Adrenal gland (tissue), 12 donors: ENCODE data around the gene PSMD14. TPM values are rescaled to one million over a fixed set of nuclear protein-coding genes. Genes with fewer than 3 reads are reported as not detected.

Experiments
- DNase-seq, 7 donors: peaks; one replicate each; pipeline ENCODE4 v3.0.0-alpha.2; 2019 to 2020
- H3K27ac ChIP-seq, 5 donors: fragments of 200-600 bp; sonication (generic) in 4 of 5; 1 replicate in 3 of 5; 2 replicates in 2 of 5; pipeline versions ENCODE4 v1.5.1 to v1.8.0; 2016 to 2020; ENCODE audit warnings: mild to moderate bottlenecking in 1 of 5
- H3K27me3 ChIP-seq: fragments of 200-600 bp; 2 replicates; pipeline ENCODE4 v1.8.0; 2021
- H3K36me3 ChIP-seq, 2 donors: fragments of 200-600 bp; replicated peaks in 1 of 2; 1 replicate in 1 of 2; 2 replicates in 1 of 2; pipeline versions ENCODE4 v1.5.1 to v1.8.0; 2018 to 2022
- H3K4me1 ChIP-seq, 2 donors: fragments of 200-600 bp; replicated peaks in 1 of 2; 1 replicate in 1 of 2; 2 replicates in 1 of 2; pipeline versions ENCODE4 v1.5.1 to v1.8.0; 2018 to 2021
- H3K4me3 ChIP-seq, 4 donors: fragments of 200-600 bp; sonication (generic) in 3 of 4; one replicate each; pipeline ENCODE4 v1.5.1; 2016 to 2018
- H3K9me3 ChIP-seq, 3 donors: fragments of 200-600 bp; sonication (generic) in 1 of 3; replicated peaks in 1 of 3; 1 replicate in 2 of 3; 2 replicates in 1 of 3; pipeline versions ENCODE4 v1.5.1 to v1.8.0; 2016 to 2021
- POLR2A ChIP-seq, 2 donors: fragments of 450-650 bp; IDR thresholded peaks; one replicate each; pipeline ENCODE4 v1.6.1; 2017; ENCODE audit warnings: antibody characterized with exemption in 2 of 2, mild to moderate bottlenecking in 2 of 2, moderate library complexity in 1 of 2
- WGBS, 4 donors: extraction: QIAGEN DNeasy Blood & Tissue Kit in 2 of 4; methylation state at CpG; one replicate each; pipeline versions ENCODE4 v1.1.5 to v1.1.7; 2013 to 2017; 5-methylcytosine and 5-hydroxymethylcytosine counted together
- intact Hi-C, 2 donors: fragments of 100-400 bp; cut with DNase I; formaldehyde crosslinking; loops; one replicate each; pipeline versions ENCODE4 v1.14.1 to v1.15.0; 2022 to 2023
- polyA plus RNA-seq, 3 donors: library from polyadenylated mRNA; stranded (reverse); fragments of 200-250 nt in 2 of 3; fragments of 350-450 nt in 1 of 3; fragmentation: Illumina TruSeq in 1 of 3; extraction: RNeasy Lipid Tissue Mini Kit (QIAGEN cat#74804) in 1 of 3; gene quantifications; one replicate each; pipeline ENCODE4 v1.2.3, GENCODE V29; 2013 to 2014
- total RNA-seq, 9 donors: library from RNA; depleted of rRNA in 4 of 9; stranded (reverse); fragments of >200 nt in 4 of 9; fragments of 120-200 nt in 1 of 9; fragmentation: NEBNext Ultra II Directional in 1 of 9; extraction: Animal tissue kit (Norgen Biotek cat#: 25700) in 1 of 9; gene quantifications; one replicate each; pipeline versions ENCODE4 v1.1.0 to v1.2.4, GENCODE V29; 2013 to 2023
- TF ChIP-seq, protein P1 (sequence below), 6 experiments: fragments of 450-650 bp in 4 of 6; fragments of 200-600 bp in 2 of 6; sonication (generic) in 1 of 6; IDR thresholded peaks; 1 replicate in 5 of 6; 2 replicates in 1 of 6; pipeline versions ENCODE4 v1.5.1 to v1.8.0; 2016 to 2021; ENCODE audit warnings: antibody characterized with exemption in 6 of 6, mild to moderate bottlenecking in 2 of 6, moderate library complexity in 1 of 6
- donor health status: healthy with polysubstance abuse.
- donor health status: Bipolar disorder and iron deficiency.
- donor health status: DM: yes; HTN: yes; CAD: no.
- donor health status: DM: no; HTN: no; CAD: no.
- donor health status: DM: no; HTN: no; CAD: no.
- donor health status: DM: yes; HTN: yes; CAD: no.

Gene PSMD14
- total and polyA plus RNA-seq, 12 donors: 19.8 to 182 (median 50.2) TPM

DNA sequence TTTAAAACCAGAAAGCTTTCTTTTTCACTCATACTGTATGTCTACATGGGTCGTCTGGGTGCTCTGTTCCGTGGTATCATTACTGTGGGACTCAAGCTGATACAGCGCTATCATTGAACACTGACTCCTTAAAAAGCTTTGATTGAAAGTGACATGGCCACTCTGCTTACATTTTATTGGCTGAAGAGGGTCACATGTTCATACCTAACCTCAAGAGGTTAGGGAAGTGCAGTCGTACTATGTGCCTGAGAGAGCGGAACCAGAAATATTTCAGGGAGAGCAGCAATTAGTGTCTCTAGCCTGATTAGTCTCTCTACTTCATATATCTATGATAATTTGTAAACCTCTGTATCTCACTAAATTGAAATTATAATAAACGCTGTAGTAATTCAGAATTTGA lies 43.5 kb downstream of the PSMD14 start:
- no peaks in the 10 kb centered on the region for H3K9me3 ChIP-seq
- no peaks in the 10 kb centered on the region for H3K36me3 ChIP-seq
- TF ChIP-seq POLR2A (IDR thresholded peaks at IDR 0.05): no peak
- TF ChIP-seq, protein P1, sequence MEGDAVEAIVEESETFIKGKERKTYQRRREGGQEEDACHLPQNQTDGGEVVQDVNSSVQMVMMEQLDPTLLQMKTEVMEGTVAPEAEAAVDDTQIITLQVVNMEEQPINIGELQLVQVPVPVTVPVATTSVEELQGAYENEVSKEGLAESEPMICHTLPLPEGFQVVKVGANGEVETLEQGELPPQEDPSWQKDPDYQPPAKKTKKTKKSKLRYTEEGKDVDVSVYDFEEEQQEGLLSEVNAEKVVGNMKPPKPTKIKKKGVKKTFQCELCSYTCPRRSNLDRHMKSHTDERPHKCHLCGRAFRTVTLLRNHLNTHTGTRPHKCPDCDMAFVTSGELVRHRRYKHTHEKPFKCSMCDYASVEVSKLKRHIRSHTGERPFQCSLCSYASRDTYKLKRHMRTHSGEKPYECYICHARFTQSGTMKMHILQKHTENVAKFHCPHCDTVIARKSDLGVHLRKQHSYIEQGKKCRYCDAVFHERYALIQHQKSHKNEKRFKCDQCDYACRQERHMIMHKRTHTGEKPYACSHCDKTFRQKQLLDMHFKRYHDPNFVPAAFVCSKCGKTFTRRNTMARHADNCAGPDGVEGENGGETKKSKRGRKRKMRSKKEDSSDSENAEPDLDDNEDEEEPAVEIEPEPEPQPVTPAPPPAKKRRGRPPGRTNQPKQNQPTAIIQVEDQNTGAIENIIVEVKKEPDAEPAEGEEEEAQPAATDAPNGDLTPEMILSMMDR (IDR thresholded peaks at IDR 0.05): no peak
- no peaks in the 10 kb centered on the region for H3K4me1 ChIP-seq
- no peak for DNase-seq
- no peak overlapping the region for H3K4me3 ChIP-seq
- WGBS, 4 donors: 79 to 100% (median 89%) methylated on average over 6 of the region's 6 CpGs
- intact Hi-C loops: no loop called here
- no peak overlapping the region for H3K27ac ChIP-seq
- H3K27me3 ChIP-seq: no peaks in the 10 kb centered on the region

DNA sequence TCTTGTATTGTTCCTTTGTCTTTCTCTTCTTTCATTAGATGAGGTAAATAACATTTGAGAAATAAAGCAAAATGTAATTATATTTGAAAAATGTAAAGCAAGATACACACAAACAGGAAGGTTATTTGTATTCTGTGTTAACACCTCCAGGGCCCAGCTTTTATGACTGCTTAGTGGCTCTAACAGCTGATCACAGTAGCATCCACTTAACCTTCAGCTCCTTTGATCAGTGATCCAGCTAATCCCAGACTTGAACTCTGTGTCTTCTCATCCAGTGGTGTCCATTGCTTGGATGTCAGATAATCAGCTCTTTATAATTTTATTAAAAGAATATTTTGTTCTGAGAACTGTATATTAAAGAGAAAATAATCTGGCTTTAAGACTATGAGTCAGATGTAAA lies 44.5 kb downstream of the PSMD14 start:
- Histone ChIP-seq H3K36me3 (no peaks in the 10 kb centered on the region), H3K27ac (no peak overlapping the region), H3K4me1 (no peaks in the 10 kb centered on the region), H3K27me3 (no peaks in the 10 kb centered on the region), H3K9me3 (no peaks in the 10 kb centered on the region), H3K4me3 (no peak overlapping the region)
- TF ChIP-seq, protein P1 (IDR thresholded peaks at IDR 0.05): no peak
- no peak for TF ChIP-seq POLR2A (IDR thresholded peaks at IDR 0.05)
- intact Hi-C loops: no loop called here
- DNase-seq: no peak

DNA sequence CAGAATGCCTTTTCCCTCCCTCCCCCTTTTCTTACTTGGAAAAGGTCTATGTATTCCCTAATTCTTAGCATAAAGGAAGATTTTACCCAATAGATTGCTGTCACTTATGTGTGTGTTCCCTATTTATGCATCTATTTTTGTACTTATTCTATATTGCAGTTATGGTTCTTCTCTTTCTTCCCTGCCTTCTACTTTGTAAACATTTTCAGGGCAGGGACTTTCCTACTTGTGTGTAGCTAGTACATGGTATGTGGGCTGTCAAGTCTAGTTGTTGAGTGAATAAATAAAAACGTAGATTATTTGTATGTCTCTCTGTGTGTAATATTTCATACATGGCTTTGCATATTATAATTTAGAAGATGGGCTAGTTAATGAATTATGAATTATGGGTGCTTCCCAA lies 45.3 kb downstream of the PSMD14 start:
- no peak for DNase-seq
- intact Hi-C loops: no loop called here
- Histone ChIP-seq H3K36me3 (no peaks in the 10 kb centered on the region), H3K4me1 (no peaks in the 10 kb centered on the region), H3K4me3 (no peak overlapping the region), H3K9me3 (no peaks in the 10 kb centered on the region), H3K27me3 (no peaks in the 10 kb centered on the region), H3K27ac (no peak overlapping the region)
- 72 to 88% (median 80%) methylated on average over 1 of the region's 1 CpG for WGBS, 4 donors
- TF ChIP-seq, protein P1 (IDR thresholded peaks at IDR 0.05): no peak
- TF ChIP-seq POLR2A (IDR thresholded peaks at IDR 0.05): no peak

DNA sequence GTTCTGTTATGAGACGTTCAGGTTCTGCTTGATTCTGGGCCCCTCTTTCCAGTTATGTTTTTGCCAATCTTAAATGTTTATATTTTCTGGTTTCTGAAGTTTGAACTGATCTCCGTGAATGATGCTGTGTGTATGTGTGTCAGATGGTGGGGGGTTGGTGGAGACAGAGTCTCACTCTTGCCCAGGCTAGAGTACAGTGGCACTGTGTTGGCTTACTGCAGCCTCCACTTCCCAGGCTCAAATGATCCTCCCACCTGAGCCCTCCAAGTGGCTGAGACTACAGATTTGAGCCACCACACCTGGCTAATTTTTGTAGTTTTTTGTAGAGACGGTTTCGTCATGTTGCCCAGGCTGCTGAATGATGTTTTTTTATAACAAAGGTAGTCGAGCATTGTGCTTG lies 45.9 kb downstream of the PSMD14 start:
- Histone ChIP-seq H3K4me3 (no peak overlapping the region), H3K27ac (no peak overlapping the region), H3K36me3 (no peaks in the 10 kb centered on the region), H3K27me3 (no peaks in the 10 kb centered on the region), H3K9me3 (no peaks in the 10 kb centered on the region), H3K4me1 (no peaks in the 10 kb centered on the region)
- intact Hi-C loops: no loop called here
- TF ChIP-seq, protein P1 (IDR thresholded peaks at IDR 0.05): no peak
- TF ChIP-seq POLR2A (IDR thresholded peaks at IDR 0.05): no peak
- DNase-seq: no peak
- 84 to 97% (median 91%) methylated on average over 5 of the region's 5 CpGs for WGBS, 4 donors
